Adrenal gland (tissue), 5 donors: ENCODE data around the gene SERPINB6.

Source experiments
- CTCF ChIP-seq, 6 experiments: fragments of 450-650 bp in 4 of 6; fragments of 200-600 bp in 2 of 6; sonication (generic) in 1 of 6; IDR thresholded peaks; 1 replicate in 5 of 6; 2 replicates in 1 of 6; pipeline versions ENCODE4 v1.5.1 to v1.8.0; 2016 to 2021; ENCODE audit warnings: antibody characterized with exemption in 6 of 6, mild to moderate bottlenecking in 2 of 6, moderate library complexity in 1 of 6
- POLR2A ChIP-seq, 2 donors: fragments of 450-650 bp; IDR thresholded peaks; one replicate each; pipeline ENCODE4 v1.6.1; 2017; ENCODE audit warnings: antibody characterized with exemption in 2 of 2, mild to moderate bottlenecking in 2 of 2, moderate library complexity in 1 of 2
- donor health status: DM: no; HTN: no; CAD: no.

- TF ChIP-seq CTCF (IDR thresholded peaks at IDR 0.05) (no peak), POLR2A (IDR thresholded peaks at IDR 0.05) (no peak)
These were observed 9.1 kb upstream of the SERPINB6 start for GRCh38 chr6:2980465-2980855.
